Nephron progenitor cell (in vitro differentiated cells): ENCODE data around the gene COL6A2.
"Not testable (repeated sequence)": the region's sequence is repeated elsewhere in the genome, so short reads cannot be mapped to it uniquely, and the experiment has no call there.

ENCODE experiments used
- DNase-seq: peaks from one replicate; pipeline ENCODE4 v3.0.0; 2021
- H3K27ac Mint-ChIP-seq: 2 replicates; pipeline ENCODE4 v1.8.0; 2021; ENCODE audit warnings: mild to moderate bottlenecking, moderate library complexity, mixed read lengths
- H3K27me3 Mint-ChIP-seq: 2 replicates; pipeline ENCODE4 v1.8.0; 2021; ENCODE audit warnings: mild to moderate bottlenecking, low read depth, mixed read lengths; ENCODE audit not compliant: poor library complexity
- H3K36me3 Mint-ChIP-seq: 2 replicates; pipeline ENCODE4 v1.8.0; 2021; ENCODE audit warnings: low read depth, mixed read lengths
- H3K4me1 Mint-ChIP-seq: 2 replicates; pipeline ENCODE4 v1.8.0; 2021; ENCODE audit warnings: mixed read lengths
- H3K4me3 Mint-ChIP-seq: 2 replicates; pipeline ENCODE4 v1.8.0; 2021; ENCODE audit warnings: mild to moderate bottlenecking, moderate library complexity, mixed read lengths
- H3K9me3 Mint-ChIP-seq: 2 replicates; pipeline ENCODE4 v1.8.0; 2021; ENCODE audit warnings: mild to moderate bottlenecking, moderate library complexity, mixed read lengths
- TF ChIP-seq, protein P1 (sequence below): fragments of 200-600 bp; sonication (generic); IDR thresholded peaks from 2 replicates; pipeline ENCODE4 v1.5.0; 2021; ENCODE audit warnings: antibody characterized with exemption

COL6A2 gene

DNA sequence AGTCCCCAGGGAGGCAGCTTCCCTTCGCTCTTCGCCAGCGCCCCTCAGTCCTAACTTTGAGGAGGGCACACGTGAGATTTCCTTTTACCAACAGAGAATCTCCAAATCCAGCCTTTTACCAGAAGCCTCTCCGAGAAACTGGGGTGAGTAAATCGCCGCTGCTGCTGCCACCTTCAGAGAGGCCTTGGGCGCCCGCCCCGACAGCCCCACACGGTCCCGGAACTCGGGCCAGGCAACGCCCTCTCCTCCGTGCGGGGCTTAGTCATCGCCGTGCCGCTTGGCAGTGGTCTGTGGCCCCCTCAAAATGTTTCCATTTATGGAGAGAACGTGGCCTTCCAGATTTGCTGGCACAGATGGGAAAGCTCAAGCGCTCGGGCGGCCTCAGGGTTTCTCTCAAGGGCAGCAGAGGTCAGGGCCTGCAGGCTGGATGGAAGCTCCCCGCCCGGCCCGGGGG is 41.4 kb upstream of the COL6A2 start:
- Mint-ChIP-seq H3K36me3 (peaks cover 4% of the 10 kb centered on the region), H3K27ac (peak overlapping the region; percentile 68), H3K9me3 (peaks cover 40% of the 10 kb centered on the region), H3K4me3 (peak overlapping the region; percentile 42), H3K27me3 (peaks cover 13% of the 10 kb centered on the region), H3K4me1 (peaks cover 46% of the 10 kb centered on the region)
- TF ChIP-seq, protein P1, sequence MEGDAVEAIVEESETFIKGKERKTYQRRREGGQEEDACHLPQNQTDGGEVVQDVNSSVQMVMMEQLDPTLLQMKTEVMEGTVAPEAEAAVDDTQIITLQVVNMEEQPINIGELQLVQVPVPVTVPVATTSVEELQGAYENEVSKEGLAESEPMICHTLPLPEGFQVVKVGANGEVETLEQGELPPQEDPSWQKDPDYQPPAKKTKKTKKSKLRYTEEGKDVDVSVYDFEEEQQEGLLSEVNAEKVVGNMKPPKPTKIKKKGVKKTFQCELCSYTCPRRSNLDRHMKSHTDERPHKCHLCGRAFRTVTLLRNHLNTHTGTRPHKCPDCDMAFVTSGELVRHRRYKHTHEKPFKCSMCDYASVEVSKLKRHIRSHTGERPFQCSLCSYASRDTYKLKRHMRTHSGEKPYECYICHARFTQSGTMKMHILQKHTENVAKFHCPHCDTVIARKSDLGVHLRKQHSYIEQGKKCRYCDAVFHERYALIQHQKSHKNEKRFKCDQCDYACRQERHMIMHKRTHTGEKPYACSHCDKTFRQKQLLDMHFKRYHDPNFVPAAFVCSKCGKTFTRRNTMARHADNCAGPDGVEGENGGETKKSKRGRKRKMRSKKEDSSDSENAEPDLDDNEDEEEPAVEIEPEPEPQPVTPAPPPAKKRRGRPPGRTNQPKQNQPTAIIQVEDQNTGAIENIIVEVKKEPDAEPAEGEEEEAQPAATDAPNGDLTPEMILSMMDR = no peak
- DNase-seq = no peak

DNA sequence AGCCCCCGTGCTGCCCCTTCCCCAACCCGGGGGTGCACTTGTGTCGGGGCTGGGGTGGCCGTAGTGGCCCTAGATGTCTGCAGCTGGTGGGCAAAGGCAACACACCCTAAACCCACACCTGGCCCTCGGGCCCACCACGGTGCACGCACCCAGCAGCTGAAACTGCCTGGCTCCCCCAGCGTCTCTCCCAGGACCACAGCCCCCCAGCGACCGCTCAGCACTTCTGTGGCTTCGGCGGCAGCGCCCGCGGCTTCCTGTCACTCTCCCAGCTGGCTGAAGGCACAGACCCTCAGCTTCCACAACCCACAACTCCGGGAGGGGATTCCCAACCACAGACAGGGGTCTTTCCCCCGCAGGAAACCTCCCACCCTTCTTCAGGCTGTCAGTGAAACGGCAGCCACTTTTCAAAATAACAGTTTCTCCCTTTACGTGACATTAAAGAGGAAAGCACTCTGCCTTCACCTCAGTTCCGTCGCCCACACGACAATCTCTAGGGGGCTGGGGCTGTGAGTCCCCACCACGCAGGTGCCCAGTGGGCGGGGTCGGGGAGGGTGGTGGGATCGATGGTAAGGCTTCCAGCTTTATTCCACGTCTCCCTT is 40.7 kb upstream of the COL6A2 start:
- H3K4me3 Mint-ChIP-seq = no peak overlapping the region
- no peak for DNase-seq
- H3K4me1 Mint-ChIP-seq = peaks cover 42% of the 10 kb centered on the region
- peaks cover 14% of the 10 kb centered on the region for H3K27me3 Mint-ChIP-seq
- H3K9me3 Mint-ChIP-seq = peaks cover 42% of the 10 kb centered on the region
- TF ChIP-seq, protein P1 = no peak
- H3K36me3 Mint-ChIP-seq = peaks cover 4% of the 10 kb centered on the region
- peak overlapping the region; percentile 84 for H3K27ac Mint-ChIP-seq

DNA sequence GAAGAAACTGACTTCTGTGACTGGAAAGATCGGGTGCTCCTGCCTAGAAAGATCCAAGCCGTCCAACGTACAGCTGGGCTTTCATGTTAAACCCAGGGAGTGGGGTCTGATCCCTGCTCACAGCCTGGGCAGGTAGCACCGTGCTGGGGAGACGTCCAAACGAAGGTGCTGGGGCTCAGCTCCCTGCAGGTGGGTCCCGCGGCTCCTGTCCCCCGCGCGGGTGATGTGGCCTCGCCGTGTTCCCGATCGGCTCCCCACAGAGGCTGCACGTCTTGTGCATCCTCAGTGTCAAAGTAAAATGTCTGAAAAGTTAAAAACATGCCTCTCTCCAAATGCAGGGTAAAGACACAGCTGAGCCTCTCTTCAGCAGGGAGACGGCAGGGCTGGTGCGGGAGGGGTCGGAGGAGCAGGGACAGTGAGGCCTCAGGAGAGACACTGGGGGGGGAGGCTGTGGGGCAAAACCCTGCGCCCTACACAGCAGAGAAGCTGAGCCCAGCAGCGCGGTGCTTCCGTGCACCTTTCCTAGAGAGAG is 40.1 kb upstream of the COL6A2 start:
- no peak for DNase-seq
- peaks cover 42% of the 10 kb centered on the region for H3K4me1 Mint-ChIP-seq
- no peak overlapping the region for H3K27ac Mint-ChIP-seq
- H3K36me3 Mint-ChIP-seq = peaks cover 4% of the 10 kb centered on the region
- TF ChIP-seq, protein P1 = no peak
- H3K27me3 Mint-ChIP-seq = peaks cover 18% of the 10 kb centered on the region
- H3K9me3 Mint-ChIP-seq = peaks cover 47% of the 10 kb centered on the region
- H3K4me3 Mint-ChIP-seq = no peak overlapping the region

DNA sequence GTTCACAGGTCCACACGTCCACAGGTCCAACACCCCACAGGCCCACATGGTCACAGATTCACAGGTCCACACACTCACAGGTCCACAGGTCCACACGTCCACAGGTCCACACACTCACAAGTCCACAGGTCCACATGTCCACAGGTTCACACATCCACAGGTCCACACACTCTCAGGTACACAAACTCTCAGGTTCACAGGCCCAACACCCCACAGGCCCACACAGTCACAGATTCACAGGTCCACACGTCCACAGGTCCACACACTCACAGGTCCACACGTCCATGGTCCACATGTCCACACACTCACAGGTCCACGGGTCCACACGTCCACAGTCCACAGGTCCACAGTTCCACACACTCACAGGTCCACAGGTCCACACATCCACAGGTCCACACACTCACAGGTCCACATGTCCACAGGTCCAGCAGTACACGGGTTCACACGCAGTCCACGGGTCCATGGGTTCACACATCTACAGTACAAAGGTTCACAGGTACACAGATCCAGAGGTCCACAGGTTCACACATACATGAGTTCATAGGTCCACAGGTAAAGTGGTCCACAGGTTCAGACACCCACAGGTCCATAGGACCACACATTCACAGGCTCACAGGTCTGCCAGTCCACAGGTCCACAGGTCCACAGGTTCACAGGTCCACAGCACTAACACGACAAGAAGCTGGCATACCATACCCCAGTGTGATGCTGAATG is 39.3 kb upstream of the COL6A2 start:
- DNase-seq = no peak
- Mint-ChIP-seq H3K4me3 (no peak overlapping the region), H3K4me1 (peaks cover 37% of the 10 kb centered on the region), H3K9me3 (peaks cover 54% of the 10 kb centered on the region), H3K27ac (peak overlapping the region; percentile 72), H3K27me3 (peaks cover 22% of the 10 kb centered on the region), H3K36me3 (peaks cover 4% of the 10 kb centered on the region)
- TF ChIP-seq, protein P1 = no peak

DNA sequence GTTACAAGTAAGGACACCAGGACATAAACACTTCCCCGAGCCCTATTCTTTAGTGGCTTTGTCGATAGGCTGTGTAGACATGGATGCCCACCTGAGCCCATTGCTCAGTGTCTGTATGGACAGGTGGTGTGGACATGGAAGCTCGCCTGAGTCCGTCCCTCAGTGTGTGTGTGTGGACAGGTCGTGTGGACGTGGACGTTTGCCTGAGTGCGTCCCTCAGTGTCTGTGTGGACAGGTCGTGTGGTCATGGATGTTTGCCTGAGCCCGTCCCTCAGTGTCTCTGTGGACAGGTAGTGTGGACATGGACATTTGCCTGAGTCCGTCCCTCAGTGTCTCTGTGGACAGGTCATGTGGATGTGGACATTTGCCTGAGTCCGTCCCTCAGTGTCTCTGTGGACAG is 38.7 kb upstream of the COL6A2 start:
- H3K27ac Mint-ChIP-seq = no peak overlapping the region
- DNase-seq = no peak
- H3K27me3 Mint-ChIP-seq = peaks cover 23% of the 10 kb centered on the region
- H3K4me3 Mint-ChIP-seq = no peak overlapping the region
- H3K4me1 Mint-ChIP-seq = peaks cover 34% of the 10 kb centered on the region
- H3K36me3 Mint-ChIP-seq = peaks cover 4% of the 10 kb centered on the region
- H3K9me3 Mint-ChIP-seq = peaks cover 55% of the 10 kb centered on the region
- TF ChIP-seq, protein P1 = no peak

DNA sequence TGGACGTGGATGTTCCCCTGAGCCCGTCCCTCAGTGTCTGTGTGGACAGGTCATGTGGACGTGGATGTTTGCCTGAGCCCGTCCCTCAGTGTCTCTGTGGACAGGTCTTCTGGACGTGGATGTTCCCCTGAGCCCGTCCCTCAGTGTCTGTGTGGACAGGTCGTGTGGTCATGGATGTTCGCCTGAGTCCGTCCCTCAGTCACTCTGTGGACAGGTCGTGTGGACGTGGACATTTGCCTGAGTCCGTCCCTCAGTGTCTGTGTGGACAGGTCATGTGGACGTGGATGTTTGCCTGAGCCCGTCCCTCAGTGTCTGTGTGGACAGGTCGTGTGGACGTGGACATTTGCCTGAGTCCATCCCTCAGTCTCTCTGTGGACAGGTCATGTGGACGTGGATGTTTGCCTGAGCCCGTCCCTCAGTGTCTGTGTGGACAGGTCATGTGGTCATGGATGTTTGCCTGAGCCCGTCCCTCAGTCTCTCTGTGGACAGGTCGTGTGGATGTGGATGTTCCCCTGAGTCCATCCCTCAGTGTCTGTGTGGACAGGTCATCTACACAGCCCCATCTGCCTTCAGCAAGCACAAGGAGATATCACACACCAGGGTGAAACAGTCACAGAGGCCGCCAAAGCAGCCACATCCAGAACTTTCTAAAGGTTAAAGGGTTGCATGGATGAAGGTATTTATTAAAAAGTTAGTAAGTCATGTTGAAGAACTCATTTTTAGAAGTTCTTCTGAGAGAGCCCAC is 38.0 kb upstream of the COL6A2 start:
- H3K4me3 Mint-ChIP-seq, DNase-seq, H3K27ac Mint-ChIP-seq, H3K36me3 Mint-ChIP-seq: not testable (repeated sequence)
- H3K27me3 Mint-ChIP-seq = peaks cover 23% of the 10 kb centered on the region
- peaks cover 55% of the 10 kb centered on the region for H3K9me3 Mint-ChIP-seq
- H3K4me1 Mint-ChIP-seq = peaks cover 38% of the 10 kb centered on the region
